ENCODE data around the gene EPS8L3. TPM values are rescaled to one million over a fixed set of nuclear protein-coding genes. Genes with fewer than 3 reads are reported as not detected.

The EPS8L3 gene
- total RNA-seq, 1 donor from 2014 or later: 459 TPM

DNA sequence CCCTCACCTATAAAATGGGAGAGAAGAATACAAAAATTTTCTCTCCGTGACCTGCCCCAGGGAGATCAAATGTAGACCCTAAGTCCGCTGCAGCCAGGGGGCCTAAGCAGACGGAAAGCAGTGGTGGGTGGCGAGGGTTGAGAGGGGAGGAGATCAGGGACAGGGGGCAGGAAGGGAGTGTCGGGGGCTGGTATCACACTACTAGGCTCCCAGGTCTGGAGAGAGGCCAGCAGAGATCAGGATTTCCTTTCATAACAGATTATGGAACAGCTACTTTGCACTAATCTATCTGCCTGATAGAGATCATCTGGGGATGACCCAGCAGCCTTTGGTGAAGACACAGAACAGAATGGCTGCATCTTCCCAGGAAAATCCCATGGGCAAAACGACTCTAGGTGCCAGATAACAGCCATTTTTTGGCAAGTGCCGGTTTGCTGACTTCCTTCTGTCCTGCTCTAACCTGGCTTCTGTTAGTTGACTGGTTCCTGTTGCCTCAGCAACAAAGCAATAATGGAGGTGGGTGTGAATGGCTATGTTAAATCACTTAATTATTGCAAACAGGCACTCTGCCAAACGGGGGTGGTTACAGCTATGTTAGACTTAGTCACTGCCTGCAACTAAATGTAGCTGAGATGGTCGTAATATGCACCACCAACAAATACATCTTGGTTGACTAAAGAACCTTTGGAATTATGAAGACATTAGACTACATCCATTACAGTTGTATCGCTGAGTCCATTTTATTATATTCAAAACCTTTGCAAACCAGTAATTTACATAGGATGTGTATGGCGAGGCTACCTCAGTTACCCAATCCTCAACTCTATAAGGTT, 30.0 kb upstream of the EPS8L3 start:
- DNase-seq (ENCODE audit: low spot score): no peak

DNA sequence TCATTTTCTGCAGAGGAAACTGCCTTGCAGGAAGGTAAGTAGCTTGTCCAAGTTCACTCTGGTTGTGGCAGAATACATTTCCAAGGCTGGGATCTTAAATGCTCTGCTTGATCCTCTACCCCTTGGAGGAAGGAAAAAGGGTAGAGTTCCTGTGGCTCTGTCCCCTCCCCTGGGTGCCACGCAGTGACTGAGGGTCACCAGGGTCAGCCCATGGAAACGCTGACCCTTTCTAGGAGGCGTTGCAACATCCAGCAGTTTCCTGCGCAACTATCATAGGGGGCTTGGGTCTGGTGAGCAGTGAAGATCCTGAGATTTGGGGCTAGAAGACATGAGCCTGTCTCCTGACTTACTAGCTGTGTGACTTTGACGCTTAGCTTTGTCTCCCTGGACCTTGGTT, 29.4 kb upstream of the EPS8L3 start:
- no peak for DNase-seq (ENCODE audit: low spot score)

DNA sequence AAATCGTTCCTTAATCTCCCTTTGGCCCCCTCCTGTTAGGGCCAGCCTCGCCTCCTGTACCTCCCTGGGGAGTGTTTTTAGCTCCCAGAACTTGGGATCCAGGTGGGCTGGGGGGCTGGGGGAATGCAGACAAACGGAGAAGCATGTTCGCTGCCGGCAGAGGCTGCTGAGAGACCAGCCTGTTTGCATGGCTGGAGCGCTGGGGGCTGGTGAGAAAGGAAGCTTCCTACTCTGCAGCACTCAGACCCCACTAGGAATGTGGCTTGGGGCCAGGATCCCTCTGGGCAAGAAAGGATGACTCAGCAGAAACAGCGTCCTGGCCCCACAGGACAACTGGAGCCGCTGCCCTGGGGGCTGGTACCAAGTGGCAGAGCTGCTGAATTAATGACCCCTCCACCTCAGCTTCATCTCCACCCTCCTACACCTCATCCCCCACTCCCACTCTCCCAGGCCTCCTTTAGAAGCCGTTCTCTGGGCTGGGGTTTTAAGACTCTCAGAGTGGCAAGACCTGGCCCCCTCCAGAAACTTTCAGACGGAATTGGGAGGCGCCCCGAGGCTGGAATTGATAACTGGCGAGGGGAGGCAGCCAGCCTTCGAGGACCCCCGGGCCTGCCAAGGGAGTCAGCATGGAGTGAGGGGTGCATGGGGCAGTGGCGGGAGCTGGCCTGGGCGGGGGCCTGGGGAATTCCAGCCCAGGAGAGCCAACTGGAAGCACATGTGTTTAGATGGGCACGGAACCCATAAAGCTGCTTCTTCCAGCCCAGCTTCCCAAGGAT, 28.5 kb upstream of the EPS8L3 start:
- peak; percentile 68 for DNase-seq (ENCODE audit: low spot score)

DNA sequence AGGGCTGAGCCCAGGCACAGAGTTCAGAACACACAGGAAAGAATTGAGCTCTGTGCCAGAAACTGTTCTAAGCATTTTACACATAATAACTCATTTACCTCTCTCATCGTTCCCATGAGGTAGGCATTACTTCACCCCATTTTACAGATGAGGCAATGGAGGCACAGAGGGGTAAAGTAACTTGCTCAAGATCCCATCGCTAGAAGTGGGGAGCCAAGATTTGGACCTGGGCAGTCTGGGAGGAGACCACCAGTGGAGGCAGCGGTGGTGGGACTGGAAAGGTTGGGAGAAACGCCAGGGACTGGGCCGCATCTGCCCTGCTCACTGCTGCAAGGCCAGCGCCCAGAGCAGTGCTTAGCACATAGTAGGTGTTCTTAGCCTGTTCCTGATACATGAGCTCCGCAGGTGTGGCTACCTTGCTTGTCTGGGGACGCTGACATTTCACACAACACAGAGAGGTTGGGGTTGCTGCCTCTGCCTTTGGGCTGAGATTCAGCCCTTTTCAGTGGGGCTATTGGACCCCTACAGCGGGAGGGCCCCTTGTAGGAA, 27.8 kb upstream of the EPS8L3 start:
- no peak for DNase-seq (ENCODE audit: low spot score)

DNA sequence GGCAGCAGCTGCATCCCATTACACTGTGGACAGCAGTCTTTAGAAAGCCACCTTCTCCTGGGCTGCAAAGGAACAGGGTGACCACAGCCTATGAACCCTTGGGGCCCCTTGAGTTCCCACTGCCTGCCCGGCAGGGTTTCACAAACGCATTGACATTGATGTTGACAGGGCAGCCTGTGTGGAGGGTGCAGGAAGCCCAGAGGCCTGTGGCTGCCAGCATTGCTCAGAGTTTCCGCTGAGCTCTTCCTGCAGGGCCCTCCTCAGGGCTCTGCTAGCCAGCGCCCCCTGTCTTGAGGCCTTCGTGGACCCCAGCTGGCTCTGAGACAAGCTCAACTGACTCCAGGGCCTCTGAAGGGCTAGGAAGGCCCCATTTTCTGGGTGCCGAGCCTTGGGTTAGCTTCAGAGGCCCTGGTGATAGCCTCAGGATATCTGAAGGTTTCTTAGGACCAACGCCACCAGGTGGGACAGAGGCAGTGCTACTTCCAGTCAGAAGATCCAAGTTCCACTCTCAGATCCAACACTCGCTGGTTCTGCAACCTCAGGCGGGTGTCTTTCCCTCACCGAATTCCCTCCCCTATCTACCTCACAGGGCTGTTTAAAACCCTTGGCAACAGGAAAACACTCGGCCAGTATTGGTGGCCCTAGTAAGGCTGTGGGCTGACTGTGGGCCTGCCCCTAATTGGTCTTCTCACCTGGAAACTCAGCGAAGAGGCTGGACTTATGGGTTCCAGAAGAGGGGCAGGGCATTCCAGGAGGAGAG, 27.2 kb upstream of the EPS8L3 start:
- DNase-seq (ENCODE audit: low spot score): no peak

DNA sequence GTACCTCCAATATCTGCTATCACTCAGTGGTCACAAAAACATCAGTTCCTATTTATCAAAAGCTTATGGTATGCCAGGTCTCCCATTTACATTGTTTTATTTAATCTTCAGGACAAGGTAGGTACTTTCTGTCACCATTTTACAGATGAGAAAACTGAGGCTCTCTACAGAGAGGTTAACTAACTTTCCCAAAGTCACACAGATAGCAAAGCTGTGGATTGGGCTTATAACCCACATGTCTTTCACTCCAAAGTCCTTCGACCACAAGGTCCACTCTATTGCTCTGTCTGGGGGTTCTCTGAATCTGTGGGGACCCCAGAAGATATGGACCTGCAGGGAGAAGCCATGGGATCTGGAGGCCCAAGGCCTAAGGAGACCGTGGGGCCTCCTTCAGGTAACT, 26.6 kb upstream of the EPS8L3 start:
- DNase-seq (ENCODE audit: low spot score): no peak

DNA sequence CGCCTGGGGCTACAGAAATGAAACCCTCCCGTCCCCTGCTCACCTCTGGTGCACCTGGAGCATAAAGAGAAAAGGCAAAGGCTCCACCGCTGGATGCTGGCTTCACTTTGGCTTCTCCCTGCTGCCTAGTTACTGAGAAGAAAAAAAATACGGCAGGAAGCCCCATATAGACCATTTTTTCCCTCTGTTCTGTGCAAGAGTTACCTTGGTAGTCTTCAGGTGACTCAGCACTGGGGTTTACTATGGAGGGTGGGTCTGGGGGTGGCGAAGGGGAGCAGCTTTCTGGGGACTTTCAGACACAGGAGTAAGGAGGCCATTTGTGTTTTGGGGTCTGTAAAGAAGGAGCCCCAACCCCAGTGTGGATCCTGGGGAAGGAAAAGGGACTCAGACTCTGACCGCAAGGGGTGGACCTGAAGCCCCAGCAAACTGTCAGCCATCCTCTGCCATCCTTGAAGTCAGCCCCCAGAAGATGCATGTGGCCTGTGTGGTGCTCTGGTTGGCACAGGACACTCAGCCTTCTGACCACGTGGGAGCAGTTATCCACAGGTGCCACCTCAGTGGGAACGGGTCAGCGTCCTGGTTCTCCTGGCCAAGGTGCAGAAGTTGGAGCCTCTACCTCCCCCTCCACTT, 25.9 kb upstream of the EPS8L3 start:
- no peak for DNase-seq (ENCODE audit: low spot score)

DNA sequence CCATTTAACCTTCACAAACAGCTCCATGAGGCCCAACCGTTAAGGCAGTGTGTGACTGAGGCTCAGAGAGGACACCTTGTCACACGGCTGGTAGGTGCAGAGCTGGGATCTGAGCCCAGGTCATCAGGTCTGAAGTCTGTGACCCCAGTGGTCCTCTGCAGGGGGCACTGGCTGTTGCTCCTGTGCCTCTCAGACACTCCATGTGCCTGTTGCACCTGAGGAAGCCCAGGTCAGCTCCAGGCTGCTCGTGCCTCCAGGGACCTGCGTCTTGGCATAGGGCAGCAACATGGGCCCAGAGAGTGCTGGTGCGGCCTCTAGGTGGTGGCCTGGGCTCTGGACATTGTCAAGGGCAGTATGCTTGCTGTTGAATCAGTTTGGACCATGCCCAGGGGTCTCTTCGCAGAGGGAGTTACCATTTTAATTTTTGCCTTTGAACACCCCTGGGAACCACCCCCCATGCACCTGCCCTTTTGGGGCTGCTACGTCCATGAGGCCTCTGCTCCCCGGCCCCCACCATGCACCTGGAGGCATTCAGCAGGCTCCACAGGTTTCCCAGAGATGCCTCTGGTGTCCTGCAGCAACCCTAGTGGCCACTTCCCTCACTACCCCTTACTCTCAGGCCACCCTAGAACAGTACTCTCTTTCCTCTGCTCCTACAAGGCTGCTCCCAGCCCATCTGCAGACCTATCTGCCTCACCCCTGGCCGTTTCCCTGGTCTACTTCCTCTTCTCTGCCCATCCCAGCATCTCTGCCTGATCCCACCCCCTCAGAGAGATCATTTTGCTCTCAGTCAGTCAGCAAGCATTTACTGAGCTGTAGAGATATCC, 25.2 kb upstream of the EPS8L3 start:
- DNase-seq (ENCODE audit: low spot score): no peak

DNA sequence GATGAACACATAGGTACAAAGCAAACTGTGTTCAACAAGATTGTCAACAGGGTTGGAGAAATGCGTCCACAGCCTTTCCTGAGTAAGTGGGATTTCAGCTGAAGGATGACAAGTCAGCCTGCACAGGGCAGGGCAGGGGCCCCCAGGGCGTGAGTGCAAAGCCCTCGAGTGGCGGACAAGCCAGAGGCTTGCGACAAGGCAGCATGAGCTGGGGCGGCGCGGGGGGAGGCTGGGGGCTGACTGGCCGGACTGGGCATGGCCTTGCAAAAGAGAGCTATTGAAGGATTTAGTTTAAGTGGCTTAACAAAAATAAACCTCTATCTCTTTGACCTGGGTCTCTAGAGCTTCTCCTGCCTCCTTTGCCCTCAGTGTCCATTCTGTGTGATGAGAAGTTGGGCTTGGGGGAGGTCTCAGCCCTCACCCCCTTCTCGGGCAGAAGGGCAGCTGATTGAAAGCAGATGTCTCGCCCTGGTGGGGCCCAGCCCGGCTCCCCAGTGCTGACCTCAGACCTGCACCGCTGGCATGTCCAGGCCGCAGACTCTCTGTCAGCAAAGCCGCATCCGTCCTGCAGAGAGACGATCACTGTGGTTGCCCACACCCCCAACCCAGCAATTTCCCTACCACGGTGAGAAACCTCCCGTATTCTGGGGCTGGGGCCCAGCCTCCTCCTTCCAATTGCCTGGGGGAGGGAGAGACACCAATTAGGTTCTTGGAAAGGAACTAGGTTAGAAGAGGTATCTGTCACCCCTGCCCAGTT, 24.3 kb upstream of the EPS8L3 start:
- no peak for DNase-seq (ENCODE audit: low spot score)

DNA sequence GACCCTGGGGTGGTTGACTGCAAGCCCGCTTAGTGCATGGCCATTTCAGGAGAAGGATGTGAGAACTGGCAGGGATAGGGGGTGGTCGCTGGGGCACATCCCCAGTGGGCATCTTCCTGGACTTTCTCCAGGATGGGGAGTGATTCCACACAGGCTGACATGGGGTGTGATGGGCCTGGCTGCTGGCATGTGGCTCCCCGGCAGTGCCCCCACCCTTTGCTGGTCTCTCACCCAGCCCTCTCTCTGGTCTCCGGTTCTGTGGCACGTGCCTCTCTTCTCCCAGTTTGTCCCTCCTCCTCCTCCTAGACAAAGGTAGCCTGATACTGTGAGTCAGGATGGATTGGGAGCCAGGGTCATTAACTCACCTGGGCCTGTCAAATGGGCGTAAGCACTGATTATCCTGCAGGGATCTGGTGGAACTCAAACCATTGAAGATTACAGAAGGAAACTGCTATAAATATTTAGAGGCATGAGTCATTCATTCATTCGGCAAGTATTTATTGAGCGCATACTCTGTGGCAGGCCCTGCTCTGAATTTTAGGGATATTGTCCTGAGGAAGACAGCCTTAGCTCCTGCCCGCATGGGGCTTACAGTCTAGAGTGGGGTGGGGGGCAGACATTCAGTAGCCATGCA, 23.6 kb upstream of the EPS8L3 start:
- DNase-seq (ENCODE audit: low spot score): no peak

DNA sequence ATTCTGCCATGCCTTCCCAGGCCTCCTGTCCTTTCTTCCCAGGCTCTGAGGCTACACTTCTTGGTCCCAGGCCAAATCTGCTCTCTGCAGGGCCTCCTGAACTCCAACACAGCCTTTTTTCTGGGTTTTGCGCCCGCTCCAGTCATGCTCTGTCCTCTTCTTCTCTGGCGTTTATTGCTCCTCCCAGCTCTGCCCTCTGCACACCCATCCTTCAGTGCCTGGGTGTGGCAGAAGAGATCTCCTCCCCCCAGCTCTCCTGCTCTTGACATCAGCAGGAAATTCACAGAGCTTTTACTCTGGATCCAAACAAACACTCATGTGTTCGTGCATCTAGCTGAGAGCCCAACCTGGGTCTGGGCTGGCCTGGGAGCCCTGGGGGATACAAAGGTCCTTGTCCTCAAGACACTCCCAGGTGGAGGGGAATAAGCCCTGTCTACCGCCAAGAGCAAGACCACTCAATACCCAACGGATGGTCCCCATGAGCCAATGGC, 22.9 kb upstream of the EPS8L3 start:
- peak; percentile 66 for DNase-seq (ENCODE audit: low spot score)

DNA sequence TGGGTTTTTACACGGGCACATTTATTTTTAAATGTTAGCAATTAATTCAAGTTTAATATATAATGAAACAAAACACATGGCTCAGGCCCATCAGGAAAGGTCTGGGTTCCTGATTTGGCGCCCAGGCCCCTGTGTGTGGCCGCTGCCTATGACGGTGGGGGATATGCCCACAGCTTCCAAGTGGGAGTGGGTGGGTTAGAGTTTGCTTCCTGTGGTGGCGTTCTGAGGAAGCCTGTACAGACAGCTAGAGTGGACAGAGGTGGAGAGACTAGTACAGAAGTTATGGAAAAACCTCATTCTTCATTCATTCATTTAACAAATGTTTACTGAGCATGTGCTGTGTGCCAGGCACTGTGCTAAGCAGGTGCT, 22.4 kb upstream of the EPS8L3 start:
- no peak for DNase-seq (ENCODE audit: low spot score)

DNA sequence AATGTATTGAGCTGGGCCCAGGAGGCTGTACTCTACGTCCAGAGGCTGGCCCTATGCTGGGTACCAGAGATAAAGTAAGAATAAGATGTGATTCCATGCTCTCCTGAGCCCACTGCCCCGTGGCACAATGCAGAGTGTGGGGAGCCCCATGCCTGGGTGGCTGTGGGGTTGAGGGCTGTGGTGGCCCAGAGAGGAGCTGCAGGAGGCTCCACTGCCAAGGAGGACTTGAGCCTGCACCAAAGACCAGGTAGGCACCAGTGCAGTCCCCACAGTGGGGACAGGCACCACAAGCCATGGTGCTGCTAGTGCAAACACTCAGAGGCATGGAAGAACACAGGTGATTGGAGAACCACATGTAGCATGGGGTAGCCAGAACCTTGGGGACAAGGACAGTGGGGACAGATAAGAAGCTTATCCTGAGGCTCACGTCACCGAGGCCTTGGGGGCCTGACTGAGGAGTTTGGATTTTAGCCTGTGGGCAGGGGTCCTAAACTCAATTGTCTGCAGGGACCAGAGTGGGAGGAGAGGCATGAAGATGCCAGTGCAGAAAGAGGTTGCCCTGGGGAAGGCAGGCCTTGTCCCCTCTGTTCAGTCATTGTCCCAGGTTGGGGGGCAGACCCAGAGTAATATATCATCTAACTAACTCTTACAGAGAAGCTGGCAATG, 21.9 kb upstream of the EPS8L3 start:
- DNase-seq (ENCODE audit: low spot score): no peak

DNA sequence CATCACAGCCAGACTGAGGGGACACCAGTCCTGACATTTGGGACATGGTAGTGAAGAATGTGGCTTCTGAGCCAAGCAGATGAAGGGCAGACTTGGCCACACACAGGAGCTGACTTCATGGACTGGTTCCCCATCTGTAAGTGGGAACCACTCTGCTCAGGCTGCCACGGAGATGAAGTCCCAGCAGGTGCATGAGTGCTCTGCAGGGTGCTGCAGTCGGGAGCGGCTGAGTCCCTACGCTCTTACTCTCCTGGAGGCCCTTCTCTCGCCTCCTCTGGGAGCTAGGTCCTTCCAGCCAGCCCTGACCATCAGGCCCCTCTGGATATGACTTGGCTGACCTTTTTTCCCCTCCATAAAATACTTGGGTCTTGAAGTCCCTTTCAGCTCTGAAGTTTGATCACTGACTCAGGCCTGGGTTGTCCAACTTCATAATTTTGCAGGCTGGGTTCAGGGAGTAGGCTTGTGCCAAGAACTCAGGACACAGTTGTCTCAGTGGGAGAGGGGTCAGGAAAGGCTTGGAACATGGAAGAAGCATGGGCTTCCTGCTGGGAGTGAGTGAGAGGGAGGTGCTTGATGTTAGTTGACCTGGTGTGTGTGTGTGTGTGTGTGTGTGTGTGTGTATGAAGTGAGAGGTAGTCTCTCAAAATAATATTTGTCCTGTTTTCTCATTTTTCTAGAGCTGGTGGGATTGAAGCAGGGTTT, 21.0 kb upstream of the EPS8L3 start:
- DNase-seq (ENCODE audit: low spot score): no peak

DNA sequence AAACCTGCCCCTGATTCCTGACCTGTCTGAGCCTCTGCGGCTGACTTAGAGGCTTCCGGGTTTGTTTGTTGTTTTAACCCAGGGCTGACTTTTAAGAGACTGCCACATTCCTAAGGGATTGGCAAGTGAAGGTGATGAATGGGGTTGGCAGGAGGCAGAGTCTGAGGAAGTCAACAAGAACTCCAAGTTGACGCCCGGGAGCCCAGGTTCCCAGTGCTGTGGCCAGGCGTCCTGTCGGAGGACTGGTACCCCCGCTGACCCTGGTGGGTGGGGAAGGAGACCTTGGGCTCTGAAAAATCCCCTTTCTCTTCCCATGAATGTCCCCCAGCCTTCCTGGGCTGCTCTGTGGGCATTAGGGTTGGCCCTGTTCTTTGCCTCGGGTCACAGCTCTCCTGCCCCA, 19.7 kb upstream of the EPS8L3 start:
- peak; percentile 70 for DNase-seq (ENCODE audit: low spot score)

DNA sequence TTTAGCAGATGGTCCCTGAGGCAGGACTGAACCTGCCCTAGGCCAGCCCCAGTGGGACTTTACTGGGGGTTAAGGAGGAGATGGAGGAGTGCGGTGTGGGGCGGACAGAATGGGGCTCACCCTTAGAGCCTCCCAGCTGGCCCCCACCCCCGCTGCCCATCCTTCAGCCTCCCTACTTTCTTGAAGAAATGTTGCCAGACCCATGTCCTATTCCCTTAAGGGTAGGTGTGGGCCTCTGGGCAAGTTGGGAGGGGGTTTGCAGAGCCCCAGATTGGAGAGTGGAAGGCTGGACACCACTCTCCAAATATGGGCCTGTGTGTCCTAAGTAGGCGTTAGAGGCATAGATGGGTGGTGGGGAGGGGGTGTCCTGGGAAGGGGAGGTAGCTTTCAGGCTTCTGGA, 19.2 kb upstream of the EPS8L3 start:
- DNase-seq (ENCODE audit: low spot score): no peak

DNA sequence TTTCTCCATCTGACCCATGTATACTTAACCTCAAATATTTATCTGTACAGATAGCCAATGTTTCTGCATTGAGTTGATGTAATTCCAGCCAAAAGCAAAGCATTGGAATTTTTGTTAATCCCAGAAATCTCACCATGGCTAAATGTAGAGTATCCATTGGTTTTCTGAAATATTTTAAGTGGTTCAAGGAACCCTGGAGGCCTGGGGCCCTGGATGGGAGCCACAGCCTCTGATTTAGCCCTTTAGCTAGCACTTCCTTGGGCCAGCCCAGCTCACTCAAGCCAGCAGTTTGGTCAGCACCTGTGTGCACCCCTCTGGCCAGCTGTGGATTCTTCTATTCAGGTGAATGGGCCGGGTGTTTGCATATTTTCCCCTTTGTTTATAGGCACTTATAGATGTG, 18.8 kb upstream of the EPS8L3 start:
- no peak for DNase-seq (ENCODE audit: low spot score)

DNA sequence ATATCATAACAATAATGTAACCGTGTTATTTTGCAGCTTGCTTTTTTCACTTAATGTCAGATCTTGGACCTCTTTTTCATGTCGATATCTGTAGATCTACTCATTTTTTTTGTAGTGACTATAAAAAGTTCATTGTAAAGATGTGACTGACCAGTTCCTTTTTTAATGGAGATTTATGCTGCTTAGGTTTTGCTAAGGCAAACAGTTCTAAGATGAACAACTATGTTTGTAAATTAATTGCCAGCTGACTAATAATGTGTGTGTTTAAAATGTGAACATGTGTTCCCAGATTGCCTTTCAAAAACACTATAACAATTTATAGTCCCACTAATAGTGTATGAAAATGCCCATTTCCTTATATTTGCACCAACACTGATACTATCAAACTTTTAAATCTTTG, 18.1 kb upstream of the EPS8L3 start:
- no peak for DNase-seq (ENCODE audit: low spot score)
